Midbrain (tissue), 1 donor: ENCODE data around the gene RBM12.
"Not testable (repeated sequence)": the region's sequence is repeated elsewhere in the genome, so short reads cannot be mapped to it uniquely, and the experiment has no call there.

Source experiments
- DNase-seq: peaks from one replicate; lab custom pipeline; 2025; lab: John Stamatoyannopoulos, UW

Gene RBM12

GRCh38 chr20:35664466-35665206, at the start of gene RBM12, which contains the start of gene CPNE1:
RBM12 (minus strand) TSS chr20:35664900; CDS start chr20:35655322, 9,578 bp downstream.
CPNE1 (minus strand) TSS chr20:35664900; CDS start chr20:35632923, 31,977 bp downstream.
- DNase-seq, result peak; percentile 95

- no peak for DNase-seq
These were observed 49.4 kb upstream of the RBM12 start for GRCh38 chr20:35714127-35714526.

- DNase-seq, result not testable (repeated sequence)
These were observed 48.4 kb upstream of the RBM12 start for GRCh38 chr20:35713120-35713519.

- DNase-seq, result no peak
These were observed 47.0 kb upstream of the RBM12 start for GRCh38 chr20:35711588-35712209.

- DNase-seq, result no peak
These were observed 46.3 kb upstream of the RBM12 start for GRCh38 chr20:35710884-35711587.

- DNase-seq, result no peak
These were observed 45.3 kb upstream of the RBM12 start for GRCh38 chr20:35710039-35710438.

GRCh38 chr20:35709259-35709658, 44.6 kb upstream of the RBM12 start:
- no peak for DNase-seq

- DNase-seq, result no peak
These were observed 43.8 kb upstream of the RBM12 start for GRCh38 chr20:35708502-35708901.

- not testable (repeated sequence) for DNase-seq
These were observed 42.2 kb upstream of the RBM12 start for GRCh38 chr20:35706591-35707529.

- DNase-seq, result not testable (repeated sequence)
These were observed 41.2 kb upstream of the RBM12 start for GRCh38 chr20:35705894-35706293.

GRCh38 chr20:35704514-35705261, 40.0 kb upstream of the RBM12 start:
- DNase-seq, result no peak

GRCh38 chr20:35702824-35703695, 38.4 kb upstream of the RBM12 start:
- DNase-seq, result no peak

- DNase-seq, result no peak
These were observed 37.5 kb upstream of the RBM12 start for GRCh38 chr20:35702051-35702823.

- no peak for DNase-seq
These were observed 36.0 kb upstream of the RBM12 start for GRCh38 chr20:35700625-35701148.

GRCh38 chr20:35699957-35700624, 35.4 kb upstream of the RBM12 start:
- no peak for DNase-seq

- peak; percentile 89 for DNase-seq
These were observed 34.6 kb upstream of the RBM12 start, which contains the start of the genes NFS1 and ROMO1 for GRCh38 chr20:35699127-35699956. NFS1 (minus strand) TSS chr20:35699352; CDS start chr20:35699288, 64 bp downstream. ROMO1 (plus strand) TSS chr20:35699405; CDS start chr20:35699633, 228 bp downstream.
